A673 (cell line): ENCODE results near the gene EIF5A. TPM values are rescaled to one million over a fixed set of nuclear protein-coding genes. Genes with fewer than 3 reads are reported as not detected.
A peak's percentile ranks its signal among the peaks of the same experiment; 100 is the strongest.

Experiments
- Bru-seq: library from RNA; stranded (reverse); fragments of 400-500 nt; gene quantifications from one replicate; lab custom pipeline; 2021; lab: Mats Ljungman, UMichigan
- BruChase-seq, 2 experiments: library from RNA; stranded (reverse); fragments of 400-500 nt; gene quantifications; one replicate each; lab custom pipeline; 2021; lab: Mats Ljungman, UMichigan
- BruUV-seq: library from RNA; stranded (reverse); fragments of 400-500 nt; replicated peaks from 2 replicates; lab custom pipeline; 2021; lab: Mats Ljungman, UMichigan
- CTCF ChIA-PET: fragments of 300-600 bp; sonication (Branson Sonifier 250); formaldehyde crosslinking; loops from one replicate; lab custom pipeline; 2022; ENCODE audit warnings: antibody characterized with exemption; lab: Charles Lee
- POLR2A ChIA-PET: fragments of 300-600 bp; sonication (Branson Sonifier 250); formaldehyde crosslinking; loops from one replicate; lab custom pipeline; 2022; ENCODE audit warnings: antibody characterized with exemption; ENCODE audit not compliant: low non-redundant PET; lab: Charles Lee
- DNase-seq: peaks from one replicate; pipeline ENCODE4 v3.0.0-alpha.2; 2015; ENCODE audit warnings: low spot score
- H3K27ac ChIP-seq: fragments of 200-600 bp; sonication (generic); 2 replicates; pipeline ENCODE4 v1.5.1; 2016; ENCODE audit warnings: mixed run types, low read depth, mild to moderate bottlenecking, mixed read lengths, antibody characterized with exemption, low read length; ENCODE audit not compliant: poor library complexity, severe bottlenecking
- H3K27me3 ChIP-seq: fragments of 200-600 bp; sonication (generic); replicated peaks from 2 replicates; pipeline ENCODE4 v1.6.1; 2017; ENCODE audit warnings: mixed run types, low read depth, mild to moderate bottlenecking, mixed read lengths, antibody characterized with exemption, low read length; ENCODE audit not compliant: insufficient read depth, poor library complexity
- H3K36me3 ChIP-seq: fragments of 200-600 bp; sonication (generic); 2 replicates; pipeline ENCODE4 v1.6.1; 2016; ENCODE audit warnings: mixed run types, mild to moderate bottlenecking, mixed read lengths, antibody characterized with exemption, low read length; ENCODE audit not compliant: insufficient read depth, poor library complexity, severe bottlenecking
- H3K4me1 ChIP-seq: fragments of 200-600 bp; sonication (generic); 2 replicates; pipeline ENCODE4 v1.6.1; 2017; ENCODE audit warnings: mixed run types, mild to moderate bottlenecking, mixed read lengths, antibody characterized with exemption, low read length; ENCODE audit not compliant: insufficient read depth, poor library complexity, severe bottlenecking
- H3K4me3 ChIP-seq: fragments of 200-600 bp; sonication (generic); 2 replicates; pipeline ENCODE4 v1.5.1; 2016; ENCODE audit warnings: low read depth, mixed run types, mild to moderate bottlenecking, mixed read lengths, low read length; ENCODE audit not compliant: poor library complexity, severe bottlenecking
- H3K9me3 ChIP-seq: fragments of 200-600 bp; sonication (generic); 2 replicates; pipeline ENCODE4 v1.6.1; 2016; ENCODE audit warnings: mixed run types, low read depth, mild to moderate bottlenecking, mixed read lengths, antibody characterized with exemption, low read length; ENCODE audit not compliant: poor library complexity, severe bottlenecking
- CTCF ChIP-seq: fragments of 300-800, 200-600 bp; sonication (generic); conservative IDR thresholded peaks from 2 replicates; pipeline ENCODE4 v1.5.1; 2017; ENCODE audit warnings: low read depth, mild to moderate bottlenecking, antibody characterized with exemption, low read length, moderate library complexity, mixed read lengths
- EZH2 ChIP-seq: fragments of 200-600 bp; sonication (generic); IDR thresholded peaks from 2 replicates; pipeline ENCODE4 v1.6.1; 2017; ENCODE audit warnings: borderline replicate concordance, low read depth, mild to moderate bottlenecking, mixed read lengths, antibody characterized with exemption, low read length; ENCODE audit not compliant: poor library complexity, severe bottlenecking
- intact Hi-C: fragments of 100-400 bp; cut with micrococcal nuclease; formaldehyde crosslinking; loops from one replicate; pipeline ENCODE4 v1.10.0; 2022; ENCODE audit not compliant: unreplicated experiment
- long read RNA-seq: library from polyadenylated mRNA; stranded (forward); transcript quantifications from one replicate; pipeline ENCODE4 v2.0.0, GENCODE V29; 2022
- total RNA-seq: library from RNA; stranded (reverse); gene quantifications from 2 replicates; pipeline ENCODE4 v1.2.3, GENCODE V29; 2021

EIF5A gene
- total RNA-seq (1,112 and 1,128 TPM in 2 replicates), Bru-seq, nascent RNA (percentile 98 among the genes with signal in this experiment), BruChase-seq, experiment 1, labeled RNA remaining after a 2-hour chase (percentile 98 among the genes with signal in this experiment), BruChase-seq, experiment 2, labeled RNA remaining after a 6-hour chase (percentile 99 among the genes with signal in this experiment)
- long read RNA-seq, transcript EIF5A-205 (6 exons, 1,271 nt): minor isoform, 36 of 907 reads
- long read RNA-seq, transcript EIF5A-201 (6 exons, 1,256 nt): minor isoform, 7 of 907 reads
- long read RNA-seq, transcript EIF5A-202 (6 exons, 1,511 nt): major isoform, 808 of 907 reads
- long read RNA-seq, partial matches to known transcripts: 16 of 907 reads
- long read RNA-seq, other reads (novel, unspliced or antisense): 33 of 907 reads

GRCh38 chr17:7306911-7307685 is at the start of gene EIF5A:
Gene EIF5A (plus strand): TSS chr17:7307628. CDS start chr17:7309636, 2,008 bp downstream.
- Histone ChIP-seq H3K27ac (peak within 1 kb of the TSS; percentile 99), H3K36me3 (peaks cover 28% of the 10 kb centered on the region), H3K27me3 (no peaks in the 10 kb centered on the region), H3K9me3 (no peaks in the 10 kb centered on the region), H3K4me1 (peaks cover 19% of the 10 kb centered on the region), H3K4me3 (peak within 1 kb of the TSS; percentile 94)
- POLR2A ChIA-PET: interaction anchor here (0.6 kb wide), 1 partner anchor 379 kb away, joined by 4 read pairs; no protein-coding TSS in a partner anchor
- DNase-seq: peak; percentile 100
- intact Hi-C loops: loop anchor here (5.0 kb wide), 1 partner anchor 55 kb away; the partner anchor contains the start of genes CTDNEP1 and ELP5
- BruUV-seq: no TSS peak
- TF ChIP-seq CTCF (no peak), EZH2 (no peak)
- CTCF ChIA-PET: no interaction called here

- DNase-seq: peak; percentile 73
- H3K9me3 ChIP-seq: no peaks in the 10 kb centered on the region
- POLR2A ChIA-PET: interaction anchor here (0.6 kb wide), 2 partner anchors 229 to 442 kb away, joined by 4 to 8 read pairs; no protein-coding TSS in a partner anchor
- peaks cover 16% of the 10 kb centered on the region for H3K4me1 ChIP-seq
- H3K4me3 ChIP-seq: no peak overlapping the region
- BruUV-seq: no TSS peak
- peaks cover 26% of the 10 kb centered on the region for H3K36me3 ChIP-seq
- peak overlapping the region; percentile 65 for H3K27ac ChIP-seq
- H3K27me3 ChIP-seq: no peaks in the 10 kb centered on the region
- TF ChIP-seq EZH2: no peak
- no peak for TF ChIP-seq CTCF
- intact Hi-C loops: no loop called here
- CTCF ChIA-PET: interaction anchor here (0.6 kb wide), 1 partner anchor 101 kb away, joined by 8 read pairs; no protein-coding TSS in a partner anchor
Measured at GRCh38 chr17:7258731-7259554, 48.5 kb upstream of the EIF5A start.

GRCh38 chr17:7259555-7259889 is 47.9 kb upstream of the EIF5A start:
- H3K4me3 ChIP-seq: no peak overlapping the region
- peak overlapping the region; percentile 65 for H3K27ac ChIP-seq
- ChIA-PET CTCF (interaction anchor here (0.6 kb wide), 1 partner anchor 102 kb away, joined by 8 read pairs; no protein-coding TSS in a partner anchor), POLR2A (interaction anchor here (0.5 kb wide), 1 partner anchor 1669 kb away, joined by 9 read pairs; no protein-coding TSS in a partner anchor)
- no peak for DNase-seq
- intact Hi-C loops: no loop called here
- no TSS peak for BruUV-seq
- no peaks in the 10 kb centered on the region for H3K27me3 ChIP-seq
- no peaks in the 10 kb centered on the region for H3K9me3 ChIP-seq
- H3K4me1 ChIP-seq: peaks cover 16% of the 10 kb centered on the region
- TF ChIP-seq CTCF (no peak), EZH2 (no peak)
- peaks cover 20% of the 10 kb centered on the region for H3K36me3 ChIP-seq
